GM21576 (cell line): ENCODE data around the gene HEXD.

Source experiments
- ATAC-seq: cut with Tn5 transposase; IDR thresholded peaks from one replicate; pipeline ENCODE4 v1.9.1; 2021; ENCODE audit warnings: mild to moderate bottlenecking, moderate library complexity; ENCODE audit not compliant: unreplicated experiment

HEXD gene

DNA sequence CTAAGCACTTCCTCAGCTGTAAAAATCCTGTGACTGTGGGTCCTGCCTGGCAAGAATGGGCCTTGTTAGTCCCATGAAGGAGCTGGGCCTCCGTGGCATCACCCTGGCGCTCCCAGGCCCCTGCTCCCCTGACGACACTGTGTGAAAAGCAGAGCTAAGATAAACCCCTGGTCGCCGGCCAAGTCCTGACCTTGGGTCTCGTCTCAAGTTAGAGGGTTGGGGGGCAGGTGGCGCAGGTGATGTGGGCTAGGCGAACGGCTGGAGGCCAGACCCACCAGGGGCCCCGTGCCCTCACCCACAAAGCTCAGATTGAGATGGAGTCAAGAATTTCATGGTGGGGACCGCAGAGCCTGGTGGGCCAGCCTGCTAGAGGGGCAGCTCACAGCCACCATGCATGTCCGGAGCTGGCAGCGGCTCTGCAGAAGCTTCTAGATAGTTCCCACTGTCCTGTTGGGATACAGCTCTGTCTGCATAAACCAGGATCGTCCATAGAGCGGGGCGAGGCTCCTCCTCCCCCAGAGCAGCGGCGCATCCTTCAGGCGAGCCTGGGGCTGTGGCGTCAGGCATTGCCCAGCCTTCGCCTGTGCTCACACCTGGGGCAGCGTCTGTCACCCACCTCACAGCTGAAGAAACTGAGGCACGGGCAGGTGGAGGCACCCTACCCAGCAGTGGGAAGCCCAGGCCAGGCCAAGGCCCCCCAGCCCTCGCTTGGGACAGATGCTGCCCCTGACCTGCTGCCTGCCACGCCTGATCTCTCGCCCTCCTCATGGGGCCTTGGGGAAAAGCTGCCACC is 20.4 kb downstream of the HEXD start:
- ATAC-seq = no peak

- no peak for ATAC-seq
These were observed 21.2 kb downstream of the HEXD start for GRCh38 chr17:82439194-82439828.

DNA sequence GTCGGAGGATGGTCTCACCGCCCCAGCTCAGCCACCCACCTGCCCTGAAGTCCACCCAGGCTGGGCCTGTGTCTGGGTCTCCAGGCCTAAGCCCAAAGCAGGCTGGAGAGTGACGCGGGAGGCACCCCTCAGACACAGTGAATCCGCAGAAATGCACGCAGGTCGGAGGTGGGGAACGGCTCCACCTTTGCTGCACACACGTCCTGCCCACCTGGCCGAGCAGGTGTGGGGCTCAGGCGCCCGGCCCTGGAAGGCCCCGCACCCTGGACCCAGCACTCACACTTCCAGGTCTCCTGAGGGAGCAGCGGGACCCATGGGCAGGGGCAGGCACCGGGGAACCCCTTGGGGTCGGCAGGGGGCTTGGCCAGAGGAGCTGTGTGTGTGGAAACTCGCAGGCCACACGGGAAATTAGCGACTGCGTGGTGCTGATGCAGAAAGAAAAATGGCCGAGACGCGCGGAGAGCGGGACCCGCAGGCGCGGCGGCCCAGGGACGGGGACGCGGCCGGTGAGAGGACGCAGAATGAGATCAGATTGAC is 21.8 kb downstream of the HEXD start:
- no peak for ATAC-seq

GRCh38 chr17:82440469-82440981 is 22.4 kb downstream of the HEXD start:
- ATAC-seq = no peak

DNA sequence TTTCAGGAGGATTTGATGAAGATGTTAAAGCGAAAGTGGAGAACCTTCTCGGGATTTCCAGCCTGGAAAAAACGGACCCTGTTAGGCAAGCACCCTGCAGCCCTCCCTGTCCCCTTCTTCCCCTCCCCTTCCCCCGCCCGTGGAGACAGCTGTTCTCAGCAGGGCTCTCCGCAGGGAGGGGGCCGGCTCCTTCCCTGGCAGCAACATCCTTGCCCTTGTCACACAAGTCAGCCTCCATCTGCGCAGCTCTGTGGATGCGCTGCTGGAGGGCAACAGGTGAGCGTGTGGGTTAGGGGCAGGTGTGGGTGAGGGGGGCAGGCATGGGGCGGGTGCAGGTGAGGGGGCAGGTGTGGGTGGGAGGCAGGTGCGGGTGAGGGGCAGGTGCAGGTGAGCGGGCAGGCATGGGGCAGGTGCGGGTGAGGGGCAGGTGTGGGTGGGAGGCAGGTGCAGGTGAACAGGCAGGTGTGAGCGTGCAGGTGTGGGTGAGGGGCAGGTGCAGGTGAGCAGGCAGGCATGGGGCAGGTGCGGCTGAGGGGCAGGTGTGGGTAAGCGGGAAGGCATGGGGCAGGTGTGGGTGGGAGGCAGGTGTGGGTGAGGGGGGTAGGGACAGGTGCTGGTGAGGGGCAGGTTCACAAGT is 23.0 kb downstream of the HEXD start:
- no peak for ATAC-seq

- no peak for ATAC-seq
These were observed 23.7 kb downstream of the HEXD start for GRCh38 chr17:82441691-82442487.

DNA sequence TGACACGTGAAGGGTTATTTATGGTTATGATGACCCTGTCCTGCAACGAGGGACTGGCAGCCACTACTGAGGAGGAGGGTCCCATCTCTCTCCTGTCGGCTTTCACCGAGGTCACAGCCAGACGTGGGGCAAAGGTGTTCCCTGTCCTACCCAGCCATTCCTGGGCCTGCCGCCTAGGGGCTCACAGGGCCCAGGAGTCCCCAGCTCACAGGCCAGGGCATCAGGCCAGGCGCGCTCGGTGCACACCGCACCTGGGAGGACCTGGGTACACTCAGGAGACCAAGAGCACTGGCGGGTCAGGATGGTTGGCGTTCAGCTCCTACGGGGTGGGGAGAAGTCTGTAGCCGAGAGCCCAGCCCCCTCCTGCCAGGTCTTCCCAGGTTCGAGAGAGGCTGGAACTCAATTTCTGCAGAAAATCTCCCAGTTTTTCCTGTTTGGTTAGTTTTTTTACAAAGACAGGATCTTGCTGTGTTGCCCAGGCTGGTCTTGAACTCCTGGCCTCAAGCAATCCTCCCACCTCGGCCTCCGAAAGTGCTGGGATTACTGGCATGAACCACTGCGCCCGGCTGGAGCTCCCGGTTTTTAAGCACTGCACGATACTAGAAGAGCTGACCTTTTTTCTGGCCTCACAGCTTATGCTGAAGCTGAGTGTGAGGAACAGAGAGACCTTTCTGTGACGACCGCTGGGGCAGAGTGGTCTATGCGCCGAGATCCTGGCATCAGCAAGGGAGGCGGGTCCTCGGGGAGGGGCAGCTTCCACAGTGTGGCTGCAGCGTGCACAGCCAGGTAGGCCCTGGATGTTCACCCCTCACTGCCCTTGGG is 24.7 kb downstream of the HEXD start:
- ATAC-seq = no peak

DNA sequence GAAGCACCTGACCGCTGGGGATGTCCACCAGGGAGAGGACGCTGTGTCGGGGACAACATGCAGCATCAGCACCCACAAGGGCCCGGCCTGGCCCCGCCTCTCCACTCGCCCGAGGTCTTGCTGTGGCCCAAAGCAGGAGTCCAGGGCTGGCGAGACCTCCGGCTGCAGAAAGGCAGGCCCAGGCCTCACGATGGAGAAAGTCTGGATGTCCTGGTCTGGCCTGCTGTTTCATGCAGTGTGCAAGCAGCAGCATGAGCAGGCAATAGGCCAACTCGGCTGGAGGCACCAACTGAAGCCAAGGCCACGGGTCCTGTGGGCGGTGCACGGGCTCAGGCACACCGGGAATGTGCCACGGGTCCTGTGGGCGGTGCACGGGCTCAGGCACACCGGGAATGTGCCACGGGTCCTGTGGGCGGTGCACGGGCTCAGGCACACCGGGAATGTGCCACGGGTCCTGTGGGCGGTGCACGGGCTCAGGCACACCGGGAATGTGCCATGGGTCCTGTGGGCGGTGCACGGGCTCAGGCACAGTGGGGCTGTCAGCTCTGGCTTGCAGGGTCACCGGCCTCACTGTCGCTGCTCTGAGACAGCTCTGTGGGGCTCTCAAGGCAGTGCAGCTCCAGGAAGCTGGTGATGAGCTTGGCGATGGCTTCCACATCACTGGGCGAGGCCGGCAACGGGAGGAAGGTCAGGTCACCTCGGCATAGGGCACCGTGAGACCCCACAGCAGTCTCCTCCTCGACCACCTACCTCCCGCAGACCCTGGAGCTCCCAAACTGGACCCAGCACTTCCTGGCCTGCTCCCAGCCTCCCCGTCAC is 25.5 kb downstream of the HEXD start:
- no peak for ATAC-seq

GRCh38 chr17:82444284-82444893 is 26.2 kb downstream of the HEXD start:
- ATAC-seq = no peak

DNA sequence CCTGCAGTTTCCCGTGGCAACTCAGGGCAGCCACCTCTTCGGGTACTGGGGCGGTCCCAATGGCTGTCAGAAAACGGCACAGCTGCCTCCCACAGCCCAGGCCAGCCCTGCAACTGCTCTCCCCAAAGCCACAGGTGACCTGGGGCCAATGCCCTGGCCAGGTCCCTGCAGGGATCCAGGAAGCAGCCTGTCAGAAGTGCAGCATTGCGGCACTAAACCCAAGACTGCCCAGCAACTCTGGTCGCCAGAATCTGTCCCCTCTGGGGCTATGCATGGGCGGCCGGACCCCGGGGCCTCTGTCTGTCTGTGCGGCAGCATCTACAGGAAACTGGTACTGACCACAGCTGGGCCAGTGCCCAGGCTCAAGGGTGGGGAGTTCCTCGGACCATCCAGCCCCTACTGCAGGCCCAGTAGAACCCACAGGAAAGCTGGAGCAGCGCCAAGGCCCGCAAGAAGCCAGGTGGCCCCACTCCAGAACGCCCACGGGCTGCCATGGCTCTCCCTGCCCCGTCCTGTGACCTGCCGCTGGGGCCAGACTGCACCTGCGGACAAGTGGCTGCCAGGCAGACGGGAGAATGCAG is 26.9 kb downstream of the HEXD start:
- no peak for ATAC-seq

- ATAC-seq = no peak
These were observed 27.4 kb downstream of the HEXD start for GRCh38 chr17:82445542-82445941.

DNA sequence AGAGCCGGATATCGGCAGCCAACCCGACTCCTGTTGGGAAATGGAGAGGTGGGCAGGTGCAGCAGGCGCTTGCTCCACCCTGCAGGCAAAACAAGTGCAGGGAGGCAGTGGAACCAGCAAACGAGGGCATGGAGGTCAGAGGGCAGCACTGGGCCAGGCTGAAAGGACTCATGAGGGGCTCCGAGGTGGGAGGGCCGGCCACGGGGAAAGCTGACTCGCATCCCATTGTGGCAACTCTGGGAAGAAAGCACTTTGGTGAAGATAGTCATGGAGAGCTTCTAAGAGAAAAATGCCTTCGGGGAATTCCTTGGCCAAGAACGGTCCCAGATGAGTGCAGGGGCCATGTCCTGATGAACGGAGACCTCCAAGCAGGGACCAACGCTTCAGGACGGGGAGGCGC is 28.0 kb downstream of the HEXD start:
- ATAC-seq = no peak

GRCh38 chr17:82446649-82447048 is 28.5 kb downstream of the HEXD start:
- ATAC-seq = no peak

GRCh38 chr17:82447876-82448275 is 29.7 kb downstream of the HEXD start:
- ATAC-seq = no peak

- peak; percentile 48 for ATAC-seq
These were observed 31.2 kb downstream of the HEXD start for GRCh38 chr17:82449131-82449882.

- peak; percentile 5 for ATAC-seq
These were observed 31.8 kb downstream of the HEXD start for GRCh38 chr17:82449883-82450356.

DNA sequence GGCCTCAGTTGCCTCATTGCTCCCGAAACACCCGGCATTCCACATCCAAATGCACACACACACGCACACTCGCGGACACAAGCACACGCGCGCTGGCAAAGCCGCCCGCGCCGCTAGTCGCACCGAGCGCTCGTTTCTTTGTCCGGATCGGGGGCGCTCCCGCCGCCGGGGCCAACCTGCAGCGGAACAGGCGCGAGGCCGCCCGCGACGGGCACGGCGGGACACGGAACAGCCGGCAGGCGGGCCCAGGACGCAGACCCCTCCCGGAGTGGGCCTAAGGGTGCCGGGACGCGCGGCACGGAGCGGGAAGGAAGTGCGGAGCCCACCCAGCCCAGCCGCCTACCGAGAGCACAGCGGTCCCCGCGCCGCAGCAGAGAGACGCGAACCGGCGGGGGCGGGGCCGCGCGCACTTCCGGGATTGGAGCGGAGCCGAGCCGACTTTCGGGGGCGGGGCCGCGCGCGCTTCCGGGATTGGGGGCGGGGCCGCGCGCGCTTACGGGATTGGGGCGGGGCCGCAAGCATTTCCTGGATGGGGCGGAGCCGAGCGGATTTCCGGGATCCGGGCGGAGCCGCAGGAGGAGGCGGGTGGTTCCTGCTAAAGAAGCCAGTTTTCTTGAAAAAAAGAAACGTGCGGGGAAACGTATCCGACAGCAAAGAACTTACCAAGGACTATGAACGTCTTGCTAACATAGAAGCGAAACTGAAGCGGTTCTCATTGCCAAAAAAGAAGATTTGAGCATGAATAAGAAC is 32.4 kb downstream of the HEXD start, which contains the start of gene CYBC1:
Gene CYBC1, minus strand, starts transcription at position 396 of the 750 bp plus-strand sequence. CDS start 1,498 bp downstream, outside the sequence.
- ATAC-seq = peak; percentile 60
